ENCODE data around the gene PPFIA3. TPM values are rescaled to one million over a fixed set of nuclear protein-coding genes. Genes with fewer than 3 reads are reported as not detected.

The PPFIA3 gene
- total and polyA plus RNA-seq, 4 donors = 1.5 to 4.6 (median 2.4) TPM

- Histone ChIP-seq H3K4me3 (ENCODE audit: low read depth in 1 of 3, low read length in 3 of 3) (no peak overlapping the region), H3K9me3 (ENCODE audit: control insufficient read depth in 4 of 4, low read length in 3 of 4) (no peaks in the 10 kb centered on the region), H3K4me1 (ENCODE audit: control insufficient read depth in 4 of 4, insufficient read depth in 4 of 4, low read length in 3 of 4) (peaks cover 0 to 9% (median 2%) of the 10 kb centered on the region in 4 donors), H3K9ac (ENCODE audit: low read depth in 1 of 2, low read length in 2 of 2) (no peak overlapping the region), H3K36me3 (ENCODE audit: control insufficient read depth in 4 of 4, insufficient read depth in 3 of 4, low read depth in 1 of 4, low read length in 3 of 4) (peaks cover 0 to 3% (median 0%) of the 10 kb centered on the region in 4 donors), H3K27me3 (ENCODE audit: control insufficient read depth in 4 of 4, insufficient read depth in 4 of 4, low read length in 3 of 4) (no peaks in the 10 kb centered on the region), H3K27ac (ENCODE audit: low read depth in 1 of 2, low read length in 2 of 2) (no peak overlapping the region)
- WGBS = 38% methylated on average over 30 of the region's 30 CpGs
- TF ChIP-seq ATF3 (IDR thresholded peaks at IDR 0.05) (no peak), FOXA2 (IDR thresholded peaks at IDR 0.05) (no peak), SP1 (IDR thresholded peaks at IDR 0.05) (no peak), ZBTB33 (IDR thresholded peaks at IDR 0.05) (no peak), NR2F2 (IDR thresholded peaks at IDR 0.05) (no peak), TAF1 (conservative IDR thresholded peaks at IDR 0.05) (no peak), CTCF (IDR thresholded peaks at IDR 0.05; ENCODE audit: low read depth, low read length, missing input control) (no peak), RXRA (IDR thresholded peaks at IDR 0.05) (no peak), EGR1 (IDR thresholded peaks at IDR 0.05; ENCODE audit: low read depth in 2 of 2) (no peak), GABPA (IDR thresholded peaks at IDR 0.05 in 1 of 2, conservative IDR thresholded peaks at IDR 0.05 in 1 of 2) (no peak), MAX (IDR thresholded peaks at IDR 0.05) (no peak), HNF4G (IDR thresholded peaks at IDR 0.05) (no peak)
- DNase-seq (ENCODE audit: low spot score) = no peak
These were observed 46.5 kb downstream of the PPFIA3 start for GRCh38 chr19:49165865-49166301.

- Histone ChIP-seq H3K9ac (ENCODE audit: low read depth in 1 of 2, low read length in 2 of 2) (no peak overlapping the region), H3K36me3 (ENCODE audit: control insufficient read depth in 4 of 4, insufficient read depth in 3 of 4, low read depth in 1 of 4, low read length in 3 of 4) (peaks cover 2 to 3% (median 3%) of the 10 kb centered on the region in 4 donors), H3K27ac (ENCODE audit: low read depth in 1 of 2, low read length in 2 of 2) (no peak overlapping the region), H3K4me3 (ENCODE audit: low read depth in 1 of 3, low read length in 3 of 3) (no peak overlapping the region), H3K4me1 (ENCODE audit: control insufficient read depth in 4 of 4, insufficient read depth in 4 of 4, low read length in 3 of 4) (peaks cover 0 to 9% (median 2%) of the 10 kb centered on the region in 4 donors), H3K27me3 (ENCODE audit: control insufficient read depth in 4 of 4, insufficient read depth in 4 of 4, low read length in 3 of 4) (no peaks in the 10 kb centered on the region), H3K9me3 (ENCODE audit: control insufficient read depth in 4 of 4, low read length in 3 of 4) (no peaks in the 10 kb centered on the region)
- WGBS = 87% methylated on average over 25 of the region's 25 CpGs
- DNase-seq (ENCODE audit: low spot score) = no peak
- TF ChIP-seq NR2F2 (IDR thresholded peaks at IDR 0.05) = no peak
- no peak for TF ChIP-seq HNF4A (conservative IDR thresholded peaks at IDR 0.05)
- no peak for TF ChIP-seq TAF1 (conservative IDR thresholded peaks at IDR 0.05)
- TF ChIP-seq EGR1 (IDR thresholded peaks at IDR 0.05; ENCODE audit: low read depth in 2 of 2) = no peak
- no peak for TF ChIP-seq REST (IDR thresholded peaks at IDR 0.05)
These were observed 48.6 kb downstream of the PPFIA3 start for GRCh38 chr19:49167857-49168409.

All from liver (tissue), 9 donors.